IMR-90 (cell line): ENCODE data around the gene SHISAL1. TPM values are rescaled to one million over a fixed set of nuclear protein-coding genes. Genes with fewer than 3 reads are reported as not detected.

Experiments used
- ATAC-seq: fragments of 200-7000 bp; cut with Tn5 transposase; 2 replicates; pipeline ENCODE4 v1.9.1; 2020; ENCODE audit warnings: low read depth, mild to moderate bottlenecking, moderate library complexity
- BruUV-seq: library from RNA; stranded (reverse); fragments of 400-500 nt; replicated peaks from 2 replicates; lab custom pipeline; 2021; lab: Mats Ljungman, UMichigan
- CTCF ChIA-PET: fragments of 300-600 bp; formaldehyde crosslinking; extraction: SDS; loops from one replicate; lab custom pipeline; 2021; ENCODE audit warnings: antibody characterized with exemption; lab: Yijun Ruan, JAX
- POLR2A ChIA-PET: fragments of 300-600 bp; sonication (Branson Sonifier 250); formaldehyde crosslinking; loops from one replicate; lab custom pipeline; 2022; ENCODE audit warnings: antibody characterized with exemption; ENCODE audit not compliant: unreplicated experiment; lab: Charles Lee
- DNase-seq: peaks from one replicate; pipeline ENCODE4 v3.0.0; 2013
- H2AFZ ChIP-seq: replicated peaks from 2 replicates; pipeline ENCODE3; 2013; ENCODE audit warnings: low read length, mild to moderate bottlenecking; ENCODE audit not compliant: poor library complexity
- H2AK5ac ChIP-seq: 2 replicates; pipeline ENCODE4 v1.6.1; 2013; ENCODE audit warnings: low read depth, low read length, inconsistent platforms
- H2AK9ac ChIP-seq: replicated peaks from 2 replicates; pipeline ENCODE3; 2013; ENCODE audit warnings: mild to moderate bottlenecking, low read depth, low read length, moderate library complexity; ENCODE audit not compliant: poor library complexity
- H2BK120ac ChIP-seq: 2 replicates; pipeline ENCODE4 v1.6.1; 2013; ENCODE audit warnings: low read depth, low read length, inconsistent platforms
- H2BK15ac ChIP-seq: 3 replicates; pipeline ENCODE4 v1.6.1; 2013; ENCODE audit warnings: low read depth, low read length, inconsistent platforms
- H2BK20ac ChIP-seq: 2 replicates; pipeline ENCODE4 v1.6.1; 2013; ENCODE audit warnings: low read depth, mild to moderate bottlenecking, inconsistent platforms, low read length, moderate library complexity
- H2BK5ac ChIP-seq: 2 replicates; pipeline ENCODE4 v1.6.1; 2013; ENCODE audit warnings: mild to moderate bottlenecking, low read depth, low read length, inconsistent platforms; ENCODE audit not compliant: poor library complexity, severe bottlenecking
- H3K14ac ChIP-seq: replicated peaks from 2 replicates; pipeline ENCODE4 v1.6.1; 2013; ENCODE audit warnings: low read depth, low read length, inconsistent platforms
- H3K18ac ChIP-seq: 2 replicates; pipeline ENCODE4 v1.6.1; 2013; ENCODE audit warnings: low read depth, low read length, control low read depth
- H3K23ac ChIP-seq: 2 replicates; pipeline ENCODE4 v1.6.1; 2013; ENCODE audit warnings: low read depth, low read length, inconsistent platforms
- H3K27ac ChIP-seq: 2 replicates; pipeline ENCODE4 v1.5.1; 2013; ENCODE audit warnings: mild to moderate bottlenecking, control low read depth, low read length; ENCODE audit not compliant: insufficient read depth
- H3K27me3 ChIP-seq: 2 replicates; pipeline ENCODE4 v1.6.1; 2013; ENCODE audit warnings: low read length; ENCODE audit not compliant: control insufficient read depth, insufficient read depth
- H3K36me3 ChIP-seq: 2 replicates; pipeline ENCODE4 v1.6.1; 2013; ENCODE audit warnings: low read length, mixed read lengths; ENCODE audit not compliant: control insufficient read depth, insufficient read depth
- H3K4ac ChIP-seq: 2 replicates; pipeline ENCODE4 v1.6.1; 2013; ENCODE audit warnings: low read depth, low read length, inconsistent platforms
- H3K4me1 ChIP-seq: 2 replicates; pipeline ENCODE4 v1.6.1; 2013; ENCODE audit warnings: low read length, mixed read lengths; ENCODE audit not compliant: control insufficient read depth, insufficient read depth
- H3K4me2 ChIP-seq: 2 replicates; pipeline ENCODE4 v1.6.1; 2013; ENCODE audit warnings: low read depth, mild to moderate bottlenecking, control low read depth, low read length, moderate library complexity
- H3K4me3 ChIP-seq: 2 replicates; pipeline ENCODE4 v1.5.1; 2013; ENCODE audit warnings: low read depth, mild to moderate bottlenecking, control low read depth, low read length, moderate library complexity; ENCODE audit not compliant: insufficient read depth
- H3K56ac ChIP-seq: 2 replicates; pipeline ENCODE4 v1.6.1; 2013; ENCODE audit warnings: low read length, inconsistent platforms; ENCODE audit not compliant: insufficient read depth; ENCODE audit errors: extremely low read depth
- H3K79me1 ChIP-seq, 2 experiments: 2 replicates each; pipeline ENCODE4 v1.6.1; 2013; ENCODE audit warnings: low read length in 2 of 2, inconsistent platforms in 1 of 2, low read depth in 1 of 2
- H3K9ac ChIP-seq: 2 replicates; pipeline ENCODE4 v1.6.1; 2013; ENCODE audit warnings: low read depth, low read length, control low read depth
- H3K9me1 ChIP-seq: 2 replicates; pipeline ENCODE4 v1.6.1; 2013; ENCODE audit warnings: low read length, inconsistent platforms; ENCODE audit not compliant: insufficient read depth
- H3K9me3 ChIP-seq: 2 replicates; pipeline ENCODE4 v1.6.1; 2013; ENCODE audit warnings: low read length; ENCODE audit not compliant: control insufficient read depth, insufficient read depth
- H4K20me1 ChIP-seq: 2 replicates; pipeline ENCODE4 v1.6.1; 2013; ENCODE audit warnings: low read length, inconsistent platforms; ENCODE audit not compliant: insufficient read depth
- H4K5ac ChIP-seq: 2 replicates; pipeline ENCODE4 v1.6.1; 2013; ENCODE audit warnings: mild to moderate bottlenecking, low read depth, low read length, control low read depth
- H4K8ac ChIP-seq, 2 experiments: 2 replicates each; pipeline ENCODE4 v1.6.1; 2013; ENCODE audit warnings: low read depth in 2 of 2, low read length in 2 of 2, control low read depth in 1 of 2, inconsistent platforms in 1 of 2
- H4K91ac ChIP-seq: 2 replicates; pipeline ENCODE4 v1.6.1; 2013; ENCODE audit warnings: low read depth, low read length, inconsistent platforms; ENCODE audit not compliant: insufficient read depth
- BHLHE40 ChIP-seq: fragments of 150-350 bp; IDR thresholded peaks from 2 replicates; pipeline ENCODE4 v1.6.1; 2016; ENCODE audit warnings: mild to moderate bottlenecking, low read depth, low read length
- CTCF ChIP-seq: conservative IDR thresholded peaks from 2 replicates; pipeline ENCODE4 v1.5.1; 2012; ENCODE audit warnings: mild to moderate bottlenecking, low read depth, low read length, improper control_type of control experiment
- MAFK ChIP-seq: IDR thresholded peaks from 2 replicates; pipeline ENCODE4 v1.6.1; 2012; ENCODE audit warnings: low read depth, low read length, improper control_type of control experiment
- MXI1 ChIP-seq: IDR thresholded peaks from 2 replicates; pipeline ENCODE4 v1.6.1; 2012; ENCODE audit warnings: low read depth, mild to moderate bottlenecking, low read length, moderate library complexity, borderline replicate concordance
- RAD21 ChIP-seq: IDR thresholded peaks from 2 replicates; pipeline ENCODE4 v1.6.1; 2012; ENCODE audit warnings: low read length, improper control_type of control experiment
- RCOR1 ChIP-seq: IDR thresholded peaks from 2 replicates; pipeline ENCODE4 v1.6.1; 2012; ENCODE audit warnings: mild to moderate bottlenecking, low read length, improper control_type of control experiment; ENCODE audit not compliant: insufficient replicate concordance
- WGBS, 2 experiments: methylation state at CpG; one replicate each; pipeline versions ENCODE4 v1.1.5 to v1.1.7; 2013; ENCODE audit warnings: missing lambda C conversion rate in 2 of 2; ENCODE audit not compliant: insufficient read length in 1 of 2; ENCODE audit errors: extremely low coverage in 2 of 2; 5-methylcytosine and 5-hydroxymethylcytosine counted together
- dilution Hi-C: fragments of 300-500 bp; cut with HindIII; formaldehyde crosslinking; loops from one replicate; pipeline ENCODE4 v1.14.3; 2018; ENCODE audit warnings: low sequenced_read_pairs; ENCODE audit not compliant: unreplicated experiment
- in situ Hi-C: fragments of 300-500 bp; cut with MboI; formaldehyde crosslinking; loops from 3 replicates; pipeline ENCODE4 v1.14.3; 2019; ENCODE audit warnings: low sequenced_read_pairs, inconsistent platforms, mixed read lengths
- intact Hi-C: fragments of 100-400 bp; cut with micrococcal nuclease; formaldehyde crosslinking; loops from 2 replicates; pipeline ENCODE4 v1.10.0; 2022
- polyA plus RNA-seq, 3 experiments: library from polyadenylated mRNA; depleted of rRNA; stranded (reverse); fragments of >200 nt; gene quantifications; 2 replicates each; pipeline ENCODE4 v1.2.3, GENCODE V29; 2012; ENCODE audit warnings: low replicate concordance in 1 of 3
- total RNA-seq: library from RNA; depleted of rRNA; stranded (reverse); fragments of >200 nt; gene quantifications from 2 replicates; pipeline ENCODE4 v1.2.3, GENCODE V29; 2012
- TF ChIP-seq, protein P1 (sequence below): fragments of 150-350 bp; IDR thresholded peaks from 2 replicates; pipeline ENCODE4 v1.6.1; 2017; ENCODE audit warnings: mild to moderate bottlenecking, antibody characterized with exemption, low read length, low read depth
- TF ChIP-seq, protein P2 (sequence below): fragments of 150-350 bp; IDR thresholded peaks from 2 replicates; pipeline ENCODE4 v1.6.1; 2016; ENCODE audit warnings: low read depth, mild to moderate bottlenecking, low read length, moderate library complexity, borderline replicate concordance

SHISAL1 gene
- total and polyA plus RNA-seq, 2 of the 4 experiments (the other 2 are of a cell fraction) = 1.0 to 1.4 TPM

- ChIA-PET CTCF (no interaction called here), POLR2A (no interaction called here)
- Histone ChIP-seq H3K4me1 (no peaks in the 10 kb centered on the region), H2BK15ac (no peak overlapping the region), H2BK120ac (no peak overlapping the region), H3K18ac (no peak overlapping the region), H3K56ac (no peak overlapping the region), H3K23ac (no peak overlapping the region), H2AK5ac (no peak overlapping the region), H3K4me2 (no peak overlapping the region), H3K27me3 (peaks cover 3% of the 10 kb centered on the region; the same call in 1 of the 2 replicates), H3K4ac (no peak overlapping the region), H4K5ac (no peak overlapping the region), H2AFZ (no peak overlapping the region), H3K27ac (no peak overlapping the region), H3K14ac (no peak overlapping the region), H2AK9ac (no peak overlapping the region), H2BK5ac (no peak overlapping the region), H4K8ac (no peak overlapping the region), H3K4me3 (no peak overlapping the region), H3K9me1 (no peaks in the 10 kb centered on the region), H2BK20ac (no peak overlapping the region), H4K20me1 (no peaks in the 10 kb centered on the region), H3K79me1 (no peaks in the 10 kb centered on the region), H3K9me3 (peaks cover 4% of the 10 kb centered on the region), H4K91ac (no peak overlapping the region), H3K36me3 (no peaks in the 10 kb centered on the region), H3K9ac (no peak overlapping the region)
- no peak for TF ChIP-seq RCOR1
- no peak for TF ChIP-seq BHLHE40
- no peak for TF ChIP-seq CTCF
- TF ChIP-seq, protein P1, sequence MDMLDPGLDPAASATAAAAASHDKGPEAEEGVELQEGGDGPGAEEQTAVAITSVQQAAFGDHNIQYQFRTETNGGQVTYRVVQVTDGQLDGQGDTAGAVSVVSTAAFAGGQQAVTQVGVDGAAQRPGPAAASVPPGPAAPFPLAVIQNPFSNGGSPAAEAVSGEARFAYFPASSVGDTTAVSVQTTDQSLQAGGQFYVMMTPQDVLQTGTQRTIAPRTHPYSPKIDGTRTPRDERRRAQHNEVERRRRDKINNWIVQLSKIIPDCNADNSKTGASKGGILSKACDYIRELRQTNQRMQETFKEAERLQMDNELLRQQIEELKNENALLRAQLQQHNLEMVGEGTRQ = no peak
- TF ChIP-seq, protein P2, sequence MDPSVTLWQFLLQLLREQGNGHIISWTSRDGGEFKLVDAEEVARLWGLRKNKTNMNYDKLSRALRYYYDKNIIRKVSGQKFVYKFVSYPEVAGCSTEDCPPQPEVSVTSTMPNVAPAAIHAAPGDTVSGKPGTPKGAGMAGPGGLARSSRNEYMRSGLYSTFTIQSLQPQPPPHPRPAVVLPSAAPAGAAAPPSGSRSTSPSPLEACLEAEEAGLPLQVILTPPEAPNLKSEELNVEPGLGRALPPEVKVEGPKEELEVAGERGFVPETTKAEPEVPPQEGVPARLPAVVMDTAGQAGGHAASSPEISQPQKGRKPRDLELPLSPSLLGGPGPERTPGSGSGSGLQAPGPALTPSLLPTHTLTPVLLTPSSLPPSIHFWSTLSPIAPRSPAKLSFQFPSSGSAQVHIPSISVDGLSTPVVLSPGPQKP = no peak
- no peak for TF ChIP-seq MXI1
- no peak for TF ChIP-seq RAD21
- no peak for TF ChIP-seq MAFK
- dilution Hi-C loops (no loop called here), in situ Hi-C loops (no loop called here), intact Hi-C loops (no loop called here)
- DNase-seq (no peak), ATAC-seq (no peak)
- no TSS peak for BruUV-seq
- WGBS, 2 experiments = 40% methylated on average over 1 of the region's 14 CpGs; no CpG with 5 or more reads in 1 of the 2 experiments
Measured at GRCh38 chr22:44297470-44298061, 15.2 kb downstream of the SHISAL1 start.
